ENCODE data around the gene ZSCAN10. TPM values are rescaled to one million over a fixed set of nuclear protein-coding genes. Genes with fewer than 3 reads are reported as not detected.
"Not testable (repeated sequence)": the region's sequence is repeated elsewhere in the genome, so short reads cannot be mapped to it uniquely, and the experiment has no call there.

The ZSCAN10 gene
- total RNA-seq, 2 experiments from 2014 or later: 0.19 TPM; not detected in 1

DNA sequence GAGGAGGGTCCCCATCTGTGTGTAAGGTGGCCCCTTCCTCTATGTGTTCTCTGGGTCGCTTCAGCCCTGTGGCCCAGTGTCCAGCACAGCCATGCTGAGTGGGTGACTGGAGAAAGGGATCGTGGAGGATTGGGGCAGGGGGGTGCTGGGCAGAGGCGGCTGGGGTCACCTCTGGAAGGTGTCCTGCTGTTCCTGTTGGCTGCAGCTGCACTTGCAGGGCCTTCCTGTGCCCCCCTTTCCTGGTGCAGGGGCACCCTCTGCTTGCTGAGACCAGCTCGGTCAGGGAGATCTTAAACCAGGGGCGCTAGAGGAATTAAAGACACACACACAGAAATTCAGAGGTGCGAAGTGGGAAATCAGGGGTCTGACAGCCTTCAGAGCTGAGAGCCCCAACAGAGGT is 22.5 kb downstream of the ZSCAN10 start:
- Mint-ChIP-seq H3K4me3 (peak overlapping the region; percentile 78), H3K27ac (peak overlapping the region; percentile 99), H3K9me3 (peaks cover 26% of the 10 kb centered on the region), H3K27me3 (no peaks in the 10 kb centered on the region), H3K36me3 (peaks cover 30% of the 10 kb centered on the region), H3K4me1 (ENCODE audit: low read depth) (peaks cover 87% of the 10 kb centered on the region)
- ChIA-PET CTCF (interaction anchor here (1.0 to 5.5 kb wide), 10 partner anchors 10 to 74 kb away, joined by 3 to 38 read pairs (median 6); partner anchors contain the start of gene ZNF213), POLR2A (interaction anchor here (0.7 to 4.7 kb wide), 6 partner anchors 10 to 29 kb away, joined by 3 to 89 read pairs (median 6); partner anchors contain the start of gene IL32)
- intact Hi-C loops (cut with micrococcal nuclease): no loop called here
- DNase-seq: peak; percentile 28

- Mint-ChIP-seq H3K4me1 (ENCODE audit: low read depth) (peaks cover 88% of the 10 kb centered on the region), H3K4me3 (peak overlapping the region; percentile 78), H3K27ac (peak overlapping the region; percentile 99), H3K36me3 (peaks cover 25% of the 10 kb centered on the region), H3K9me3 (peaks cover 22% of the 10 kb centered on the region)
- ChIA-PET POLR2A (interaction anchor here (0.7 to 4.7 kb wide), 7 partner anchors 10 to 83 kb away, joined by 3 to 89 read pairs (median 6); partner anchors contain the start of gene IL32), CTCF (interaction anchor here (1.0 to 5.5 kb wide), 7 partner anchors 10 to 57 kb away, joined by 3 to 38 read pairs (median 5); no protein-coding TSS in a partner anchor)
- not testable (repeated sequence) for H3K27me3 Mint-ChIP-seq
- intact Hi-C loops (cut with micrococcal nuclease): loop anchor here (1.0 to 2.0 kb wide), 3 partner anchors 11 to 18 kb away; partner anchors contain the start of gene IL32
- peak; percentile 18 for DNase-seq
Measured at GRCh38 chr16:3075946-3076345, 23.1 kb downstream of the ZSCAN10 start.

GRCh38 chr16:3075523-3075915 is 23.6 kb downstream of the ZSCAN10 start:
- H3K9me3 Mint-ChIP-seq: peaks cover 18% of the 10 kb centered on the region
- no peaks in the 10 kb centered on the region for H3K27me3 Mint-ChIP-seq
- H3K27ac Mint-ChIP-seq: peak overlapping the region; percentile 99
- peak overlapping the region; percentile 78 for H3K4me3 Mint-ChIP-seq
- peaks cover 87% of the 10 kb centered on the region for H3K4me1 Mint-ChIP-seq (ENCODE audit: low read depth)
- DNase-seq: peak; percentile 46
- CTCF ChIA-PET: interaction anchor here (1.0 to 5.5 kb wide), 11 partner anchors 9 to 54 kb away, joined by 3 to 38 read pairs (median 4); partner anchors contain the start of gene IL32
- POLR2A ChIA-PET: interaction anchor here (0.7 to 4.7 kb wide), 9 partner anchors 9 to 84 kb away, joined by 3 to 89 read pairs (median 6); partner anchors contain the start of genes IL32 and ZNF213
- H3K36me3 Mint-ChIP-seq: peaks cover 21% of the 10 kb centered on the region
- intact Hi-C loops (cut with micrococcal nuclease): loop anchor here (1.0 to 2.0 kb wide), 3 partner anchors 10 to 19 kb away; partner anchors contain the start of gene IL32

- Mint-ChIP-seq H3K27me3 (no peaks in the 10 kb centered on the region), H3K27ac (peak overlapping the region; percentile 99), H3K4me3 (peak overlapping the region; percentile 78), H3K4me1 (ENCODE audit: low read depth) (peaks cover 89% of the 10 kb centered on the region), H3K36me3 (peaks cover 24% of the 10 kb centered on the region), H3K9me3 (peaks cover 13% of the 10 kb centered on the region)
- POLR2A ChIA-PET: interaction anchor here (0.9 to 4.7 kb wide), 10 partner anchors 9 to 84 kb away, joined by 3 to 89 read pairs (median 6); partner anchors contain the start of genes IL32 and ZNF213
- intact Hi-C loops (cut with micrococcal nuclease): loop anchor here (1.0 to 2.0 kb wide), 3 partner anchors 10 to 19 kb away; partner anchors contain the start of gene IL32
- CTCF ChIA-PET: interaction anchor here (1.1 to 5.5 kb wide), 10 partner anchors 9 to 54 kb away, joined by 3 to 31 read pairs (median 4); partner anchors contain the start of gene IL32
- DNase-seq: peak; percentile 94
Measured at GRCh38 chr16:3074860-3075522, 24.1 kb downstream of the ZSCAN10 start.

GRCh38 chr16:3073448-3073847 is 25.6 kb downstream of the ZSCAN10 start:
- Mint-ChIP-seq H3K27ac (peak overlapping the region; percentile 99), H3K9me3 (peaks cover 4% of the 10 kb centered on the region), H3K4me1 (ENCODE audit: low read depth) (peaks cover 90% of the 10 kb centered on the region), H3K27me3 (no peaks in the 10 kb centered on the region), H3K36me3 (peaks cover 26% of the 10 kb centered on the region), H3K4me3 (peak overlapping the region; percentile 78)
- ChIA-PET POLR2A (no interaction called here), CTCF (no interaction called here)
- intact Hi-C loops (cut with micrococcal nuclease): no loop called here
- peak; percentile 20 for DNase-seq

DNA sequence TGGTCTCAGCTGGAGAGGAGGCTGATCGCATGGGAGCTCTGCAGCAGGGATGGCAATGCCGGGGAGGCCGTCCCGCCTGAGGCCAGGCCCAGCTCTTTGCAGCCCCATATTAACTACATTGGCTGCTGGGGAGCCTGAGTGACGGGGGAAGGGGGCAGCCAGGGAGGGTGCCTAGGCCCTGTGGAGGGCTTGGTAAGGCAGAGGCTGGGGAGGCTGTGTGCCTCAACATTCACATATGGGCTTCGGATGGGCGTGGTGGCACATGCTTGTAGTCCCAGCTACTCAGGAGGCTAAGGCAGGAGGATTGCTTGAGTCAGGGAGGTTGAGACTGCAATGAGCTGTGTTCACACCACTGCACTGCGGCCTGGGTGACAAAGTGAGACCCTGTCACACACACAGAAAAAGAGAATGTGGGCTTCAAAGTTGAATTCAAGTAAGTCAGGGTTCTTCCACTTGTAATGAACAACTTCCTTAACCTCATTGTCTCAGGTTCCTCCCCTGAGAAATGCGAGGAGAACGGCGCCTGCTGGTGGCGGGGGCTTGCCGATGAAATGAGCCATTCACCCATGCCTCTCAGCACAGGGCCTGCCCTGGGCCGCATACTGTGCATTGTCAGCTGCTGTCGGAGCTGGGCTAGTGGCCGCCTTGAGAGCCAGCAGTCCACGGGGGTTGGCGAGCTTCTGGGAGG is 26.4 kb downstream of the ZSCAN10 start:
- POLR2A ChIA-PET; intact Hi-C loops (cut with micrococcal nuclease); CTCF ChIA-PET; H3K9me3 Mint-ChIP-seq; H3K27me3 Mint-ChIP-seq: not testable (repeated sequence)
- Mint-ChIP-seq H3K4me1 (ENCODE audit: low read depth) (peaks cover 87% of the 10 kb centered on the region), H3K36me3 (peaks cover 28% of the 10 kb centered on the region), H3K27ac (peak overlapping the region; percentile 99), H3K4me3 (peak overlapping the region; percentile 78)
- peak; percentile 87 for DNase-seq

GRCh38 chr16:3072148-3072547 is 26.9 kb downstream of the ZSCAN10 start:
- H3K9me3 Mint-ChIP-seq; intact Hi-C loops (cut with micrococcal nuclease); H3K27me3 Mint-ChIP-seq; POLR2A ChIA-PET; CTCF ChIA-PET: not testable (repeated sequence)
- peaks cover 32% of the 10 kb centered on the region for H3K36me3 Mint-ChIP-seq
- H3K4me1 Mint-ChIP-seq (ENCODE audit: low read depth): peaks cover 85% of the 10 kb centered on the region
- DNase-seq: peak; percentile 61
- peak overlapping the region; percentile 36 for H3K4me3 Mint-ChIP-seq
- peak overlapping the region; percentile 78 for H3K27ac Mint-ChIP-seq

DNA sequence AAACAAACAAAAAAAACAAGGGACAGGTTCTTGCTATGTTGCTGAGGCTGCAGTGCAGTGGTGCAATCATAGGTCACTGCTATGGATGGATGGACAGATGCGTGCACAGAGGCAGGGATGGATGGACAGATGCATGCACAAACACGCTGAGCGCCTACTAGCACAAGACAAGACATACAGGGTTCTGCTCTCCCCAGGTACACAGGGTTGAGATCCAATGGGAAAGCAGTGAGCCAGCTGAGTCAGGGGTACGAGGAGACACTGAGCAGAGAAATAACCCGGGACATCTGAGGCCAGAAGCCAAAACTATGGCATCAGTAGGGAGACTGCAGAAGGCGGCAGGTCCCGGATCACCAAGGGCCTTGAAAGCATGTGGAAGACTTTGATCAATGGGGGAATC is 27.4 kb downstream of the ZSCAN10 start:
- H3K36me3 Mint-ChIP-seq: peaks cover 36% of the 10 kb centered on the region
- ChIA-PET CTCF (interaction anchor here (1.4 to 2.0 kb wide), 3 partner anchors 12 to 58 kb away, joined by 4 to 8 read pairs (median 7); no protein-coding TSS in a partner anchor), POLR2A (interaction anchor here (1.4 to 1.5 kb wide), 2 partner anchors 9 to 13 kb away, joined by 5 to 6 read pairs; no protein-coding TSS in a partner anchor)
- peak overlapping the region; percentile 36 for H3K4me3 Mint-ChIP-seq
- H3K4me1 Mint-ChIP-seq (ENCODE audit: low read depth): peaks cover 81% of the 10 kb centered on the region
- peak overlapping the region; percentile 78 for H3K27ac Mint-ChIP-seq
- DNase-seq: peak; percentile 28
- no peaks in the 10 kb centered on the region for H3K9me3 Mint-ChIP-seq
- H3K27me3 Mint-ChIP-seq: no peaks in the 10 kb centered on the region
- intact Hi-C loops (cut with micrococcal nuclease): no loop called here

DNA sequence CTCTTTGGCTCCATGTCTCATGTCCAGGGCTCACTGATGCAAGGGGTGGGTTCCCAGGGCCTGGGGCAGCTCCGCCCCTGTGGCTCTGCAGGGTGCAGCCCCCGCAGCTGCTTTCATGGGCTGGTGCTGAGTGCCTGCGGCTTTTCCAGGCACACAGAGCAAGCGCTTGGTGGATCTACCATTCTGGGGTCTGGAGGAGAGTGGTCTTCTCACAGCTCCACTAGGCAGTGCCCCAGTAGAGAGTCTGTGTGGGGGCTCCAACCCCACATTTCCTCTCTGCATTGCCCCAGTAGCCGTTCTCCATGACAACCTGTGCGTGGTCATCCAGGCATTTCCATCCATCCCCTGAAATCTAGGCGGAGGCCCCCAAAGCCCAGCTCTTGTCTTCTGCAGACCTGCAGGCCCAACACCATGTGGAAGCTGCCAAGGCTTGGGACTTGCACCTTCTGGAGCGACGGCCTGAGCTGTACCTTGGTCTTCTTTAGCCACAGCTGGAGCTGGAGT is 28.4 kb downstream of the ZSCAN10 start:
- intact Hi-C loops (cut with micrococcal nuclease): no loop called here
- H3K4me3 Mint-ChIP-seq: peak overlapping the region; percentile 40
- POLR2A ChIA-PET: interaction anchor here (0.8 to 1.5 kb wide), 4 partner anchors 10 to 64 kb away, joined by 3 to 6 read pairs (median 4); partner anchors contain the start of gene ZNF213
- H3K27ac Mint-ChIP-seq: peak overlapping the region; percentile 78
- peak; percentile 54 for DNase-seq
- CTCF ChIA-PET: interaction anchor here (1.4 to 2.0 kb wide), 3 partner anchors 11 to 59 kb away, joined by 4 to 8 read pairs (median 7); no protein-coding TSS in a partner anchor
- peaks cover 73% of the 10 kb centered on the region for H3K4me1 Mint-ChIP-seq (ENCODE audit: low read depth)
- peaks cover 1% of the 10 kb centered on the region for H3K27me3 Mint-ChIP-seq
- H3K9me3 Mint-ChIP-seq: no peaks in the 10 kb centered on the region
- H3K36me3 Mint-ChIP-seq: peaks cover 46% of the 10 kb centered on the region

DNA sequence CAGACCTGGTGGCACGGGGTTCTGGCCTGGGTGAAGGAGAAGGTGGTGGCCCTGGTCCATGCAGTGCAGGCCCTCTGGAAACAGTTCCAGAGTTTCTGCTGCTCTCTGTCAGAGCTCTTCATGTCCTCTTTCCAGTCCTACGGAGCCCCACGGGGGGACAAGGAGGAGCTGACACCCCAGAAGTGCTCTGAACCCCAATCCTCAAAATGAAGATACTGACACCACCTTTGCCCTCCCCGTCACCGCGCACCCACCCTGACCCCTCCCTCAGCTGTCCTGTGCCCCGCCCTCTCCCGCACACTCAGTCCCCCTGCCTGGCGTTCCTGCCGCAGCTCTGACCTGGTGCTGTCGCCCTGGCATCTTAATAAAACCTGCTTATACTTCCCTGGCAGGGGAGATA is 29.9 kb downstream of the ZSCAN10 start:
- ChIA-PET CTCF (interaction anchor here (0.6 to 0.9 kb wide), 2 partner anchors 21 to 61 kb away, joined by 3 to 4 read pairs; no protein-coding TSS in a partner anchor), POLR2A (interaction anchor here (0.8 to 6.1 kb wide), 3 partner anchors 7 to 60 kb away, joined by 3 to 89 read pairs (median 3); no protein-coding TSS in a partner anchor)
- Mint-ChIP-seq H3K36me3 (peaks cover 48% of the 10 kb centered on the region), H3K27ac (peak overlapping the region; percentile 78), H3K4me1 (ENCODE audit: low read depth) (peaks cover 71% of the 10 kb centered on the region), H3K4me3 (peak overlapping the region; percentile 40)
- peak; percentile 17 for DNase-seq
- H3K27me3 Mint-ChIP-seq; H3K9me3 Mint-ChIP-seq; intact Hi-C loops (cut with micrococcal nuclease): not testable (repeated sequence)

- Mint-ChIP-seq H3K4me1 (ENCODE audit: low read depth) (peaks cover 70% of the 10 kb centered on the region), H3K9me3 (no peaks in the 10 kb centered on the region), H3K27me3 (peaks cover 4% of the 10 kb centered on the region), H3K4me3 (peak overlapping the region; percentile 99), H3K36me3 (peaks cover 48% of the 10 kb centered on the region), H3K27ac (peak overlapping the region; percentile 100)
- POLR2A ChIA-PET: interaction anchor here (1.3 to 6.1 kb wide), 2 partner anchors 8 to 61 kb away, joined by 3 to 89 read pairs; no protein-coding TSS in a partner anchor
- DNase-seq: peak; percentile 36
- CTCF ChIA-PET: no interaction called here
- intact Hi-C loops (cut with micrococcal nuclease): no loop called here
Measured at GRCh38 chr16:3068487-3068886, 30.6 kb downstream of the ZSCAN10 start.

Data from activated CD4-positive, alpha-beta memory T cell treated with anti-CD3 and anti-CD28 coated beads for 36 hours (primary cell).